ENCODE measurements around the gene MORN1. TPM values are rescaled to one million over a fixed set of nuclear protein-coding genes. Genes with fewer than 3 reads are reported as not detected.

The MORN1 gene
- total RNA-seq, 4 donors from 2014 or later, result 5.7 to 13.4 (median 8.5) TPM

GRCh38 chr1:2376261-2376741 lies 15.1 kb downstream of the MORN1 start:
- no peaks in the 10 kb centered on the region for H3K27me3 ChIP-seq
- no peak overlapping the region for H3K27ac ChIP-seq
- H3K9me3 ChIP-seq, result no peaks in the 10 kb centered on the region
- 92% methylated on average over 9 of the region's 23 CpGs for WGBS
- H3K36me3 ChIP-seq, result peaks cover 2% of the 10 kb centered on the region
- H3K4me3 ChIP-seq, result no peak overlapping the region
- peaks cover 3% of the 10 kb centered on the region for H3K4me1 ChIP-seq
- DNase-seq (ENCODE audit: low spot score in 2 of 2), result no peak
- TF ChIP-seq EP300 (IDR thresholded peaks at IDR 0.05) (no peak), CTCF (IDR thresholded peaks at IDR 0.05) (no peak), POLR2A (IDR thresholded peaks at IDR 0.05) (no peak), POLR2AphosphoS5 (IDR thresholded peaks at IDR 0.05) (no peak)

- no peaks in the 10 kb centered on the region for H3K27me3 ChIP-seq
- H3K36me3 ChIP-seq, result peaks cover 2% of the 10 kb centered on the region
- TF ChIP-seq EP300 (IDR thresholded peaks at IDR 0.05) (no peak), CTCF (IDR thresholded peaks at IDR 0.05) (no peak), POLR2A (IDR thresholded peaks at IDR 0.05) (no peak), POLR2AphosphoS5 (IDR thresholded peaks at IDR 0.05) (no peak)
- H3K4me1 ChIP-seq, result no peaks in the 10 kb centered on the region
- no peak for DNase-seq (ENCODE audit: low spot score in 2 of 2)
- H3K4me3 ChIP-seq, result no peak overlapping the region
- H3K9me3 ChIP-seq, result no peaks in the 10 kb centered on the region
- WGBS, result 93% methylated on average over 3 of the region's 7 CpGs
- H3K27ac ChIP-seq, result no peak overlapping the region
These were observed 15.5 kb downstream of the MORN1 start for GRCh38 chr1:2375923-2376260.

GRCh38 chr1:2375246-2375922 lies 16.0 kb downstream of the MORN1 start:
- no peak for DNase-seq (ENCODE audit: low spot score in 2 of 2)
- Histone ChIP-seq H3K36me3 (peaks cover 2% of the 10 kb centered on the region), H3K27ac (no peak overlapping the region), H3K27me3 (no peaks in the 10 kb centered on the region), H3K9me3 (no peaks in the 10 kb centered on the region), H3K4me1 (no peaks in the 10 kb centered on the region), H3K4me3 (no peak overlapping the region)
- TF ChIP-seq POLR2A (IDR thresholded peaks at IDR 0.05) (no peak), EP300 (IDR thresholded peaks at IDR 0.05) (no peak), CTCF (IDR thresholded peaks at IDR 0.05) (no peak), POLR2AphosphoS5 (IDR thresholded peaks at IDR 0.05) (no peak)
- 80% methylated on average over 10 of the region's 23 CpGs for WGBS

GRCh38 chr1:2374252-2375155 lies 16.9 kb downstream of the MORN1 start:
- Histone ChIP-seq H3K4me1 (no peaks in the 10 kb centered on the region), H3K27ac (no peak overlapping the region), H3K27me3 (no peaks in the 10 kb centered on the region), H3K36me3 (peaks cover 2% of the 10 kb centered on the region), H3K9me3 (no peaks in the 10 kb centered on the region), H3K4me3 (no peak overlapping the region)
- TF ChIP-seq EP300 (IDR thresholded peaks at IDR 0.05) (no peak), POLR2A (IDR thresholded peaks at IDR 0.05) (no peak), POLR2AphosphoS5 (IDR thresholded peaks at IDR 0.05) (no peak), CTCF (IDR thresholded peaks at IDR 0.05) (no peak)
- peak; percentile 40 to 54 for DNase-seq (ENCODE audit: low spot score in 2 of 2)
- WGBS, result 81% methylated on average over 16 of the region's 17 CpGs
